ENCODE measurements around the gene PAGE3. TPM values are rescaled to one million over a fixed set of nuclear protein-coding genes. Genes with fewer than 3 reads are reported as not detected.

Gene PAGE3
- total RNA-seq, 2 donors from 2014 or later, result not detected

GRCh38 chrX:55210931-55211677 is 53.6 kb downstream of the PAGE3 start:
- Histone ChIP-seq H3K36me3 (no peaks in the 10 kb centered on the region), H3K27ac (no peak overlapping the region), H3K9me3 (no peaks in the 10 kb centered on the region), H3K27me3 (replicated peaks; ENCODE audit: insufficient read depth) (no peaks in the 10 kb centered on the region), H3K4me3 (no peak overlapping the region), H3K4me1 (replicated peaks) (no peaks in the 10 kb centered on the region)
- no peak for DNase-seq (ENCODE audit: low spot score)
- intact Hi-C loops (cut with DNase I), result no loop called here
- 71% methylated on average over 10 of the region's 13 CpGs for WGBS
- TF ChIP-seq CTCF (IDR thresholded peaks at IDR 0.05) (no peak), POLR2AphosphoS5 (IDR thresholded peaks at IDR 0.05) (no peak), POLR2A (IDR thresholded peaks at IDR 0.05) (no peak)

Other genes starting within 250 kb of the PAGE3 start
- gene ALAS2, start 233.9 kb downstream of the PAGE3 start, total RNA-seq, result not detected
- 10 to 100 TPM in 1 of 2 donors, not detected in 1; 17.3 TPM for gene PAGE2B, start 189.9 kb downstream of the PAGE3 start, total RNA-seq
- 10 to 100 TPM in 1 of 2 donors, not detected in 1; 12.8 TPM for gene PAGE2, start 175.9 kb downstream of the PAGE3 start, total RNA-seq
- gene PAGE5, start 44.6 kb downstream of the PAGE3 start, total RNA-seq, result 10 to 100 TPM in 1 of 2 donors, not detected in 1; 11.1 TPM
- gene MAGEH1, start 187.2 kb upstream of the PAGE3 start, total RNA-seq, result 10 to 100 TPM; 38.3 to 97.9 TPM
- 1 to 10 TPM; 1.0 to 8.5 TPM for gene USP51, start 224.9 kb upstream of the PAGE3 start, total RNA-seq